WTC11 (cell line): ENCODE measurements around the gene DOP1A.

ENCODE experiments used
- ATF1 ChIP-seq: sonication (generic); formaldehyde crosslinking; IDR thresholded peaks from 2 replicates; pipeline ENCODE4 v1.8.1; 2023; ENCODE audit warnings: mild to moderate bottlenecking, moderate library complexity, missing genetic modification reagents
- IRF2 ChIP-seq: sonication (generic); formaldehyde crosslinking; IDR thresholded peaks from 2 replicates; pipeline ENCODE4 v1.8.0; 2022; ENCODE audit warnings: low read depth, missing genetic modification reagents, borderline replicate concordance
- JUN ChIP-seq: sonication (generic); formaldehyde crosslinking; IDR thresholded peaks from 2 replicates; pipeline ENCODE4 v1.8.0; 2023; ENCODE audit warnings: mild to moderate bottlenecking, missing genetic modification reagents
- NR3C1 ChIP-seq: sonication (generic); formaldehyde crosslinking; conservative IDR thresholded peaks from 2 replicates; pipeline ENCODE4 v1.8.1; 2023; ENCODE audit warnings: low read depth, mild to moderate bottlenecking, missing genetic modification reagents
- ZNF263 ChIP-seq: sonication (generic); formaldehyde crosslinking; IDR thresholded peaks from 2 replicates; pipeline ENCODE4 v1.8.1; 2022; ENCODE audit warnings: low read depth, mild to moderate bottlenecking, moderate library complexity, missing genetic modification reagents
- TF ChIP-seq, protein P1 (sequence below): fragments of 200-600 bp; IDR thresholded peaks from 2 replicates; pipeline ENCODE4 v1.8.0; 2022; ENCODE audit warnings: antibody characterized with exemption
- TF ChIP-seq, protein P2 (sequence below): fragments of 250-450 bp; sonication (Bioruptor Pico); IDR thresholded peaks from 2 replicates; pipeline ENCODE4 v1.9.0; 2021; ENCODE audit warnings: mild to moderate bottlenecking
- TF ChIP-seq, protein P3 (sequence below): sonication (generic); formaldehyde crosslinking; IDR thresholded peaks from 2 replicates; pipeline ENCODE4 v1.8.1; 2023; ENCODE audit warnings: mild to moderate bottlenecking, missing genetic modification reagents

DNA sequence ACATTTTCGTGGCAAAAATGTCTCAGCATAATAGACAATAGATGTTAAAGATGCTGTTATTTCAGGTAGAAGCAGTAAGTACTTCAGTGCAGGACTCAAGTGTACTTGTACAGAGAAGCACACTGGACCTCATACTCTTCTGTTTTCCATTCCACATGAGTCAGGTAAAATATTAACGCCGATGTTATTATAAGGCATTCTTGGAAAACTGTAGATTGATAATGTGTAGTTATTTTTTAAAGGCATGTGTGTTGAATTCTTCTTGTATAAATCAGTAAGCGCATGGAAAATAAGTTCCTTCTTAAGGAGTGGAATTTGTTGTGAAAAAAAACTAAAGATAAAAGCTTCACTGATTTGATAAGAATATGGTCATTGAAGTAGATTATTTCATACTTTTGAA is 45.8 kb downstream of the DOP1A start:
- TF ChIP-seq, protein P1, sequence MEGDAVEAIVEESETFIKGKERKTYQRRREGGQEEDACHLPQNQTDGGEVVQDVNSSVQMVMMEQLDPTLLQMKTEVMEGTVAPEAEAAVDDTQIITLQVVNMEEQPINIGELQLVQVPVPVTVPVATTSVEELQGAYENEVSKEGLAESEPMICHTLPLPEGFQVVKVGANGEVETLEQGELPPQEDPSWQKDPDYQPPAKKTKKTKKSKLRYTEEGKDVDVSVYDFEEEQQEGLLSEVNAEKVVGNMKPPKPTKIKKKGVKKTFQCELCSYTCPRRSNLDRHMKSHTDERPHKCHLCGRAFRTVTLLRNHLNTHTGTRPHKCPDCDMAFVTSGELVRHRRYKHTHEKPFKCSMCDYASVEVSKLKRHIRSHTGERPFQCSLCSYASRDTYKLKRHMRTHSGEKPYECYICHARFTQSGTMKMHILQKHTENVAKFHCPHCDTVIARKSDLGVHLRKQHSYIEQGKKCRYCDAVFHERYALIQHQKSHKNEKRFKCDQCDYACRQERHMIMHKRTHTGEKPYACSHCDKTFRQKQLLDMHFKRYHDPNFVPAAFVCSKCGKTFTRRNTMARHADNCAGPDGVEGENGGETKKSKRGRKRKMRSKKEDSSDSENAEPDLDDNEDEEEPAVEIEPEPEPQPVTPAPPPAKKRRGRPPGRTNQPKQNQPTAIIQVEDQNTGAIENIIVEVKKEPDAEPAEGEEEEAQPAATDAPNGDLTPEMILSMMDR: no peak
- no peak for TF ChIP-seq NR3C1 (CRISPR knock-in tag)
- no peak for TF ChIP-seq IRF2 (CRISPR knock-in tag)
- TF ChIP-seq, protein P2, sequence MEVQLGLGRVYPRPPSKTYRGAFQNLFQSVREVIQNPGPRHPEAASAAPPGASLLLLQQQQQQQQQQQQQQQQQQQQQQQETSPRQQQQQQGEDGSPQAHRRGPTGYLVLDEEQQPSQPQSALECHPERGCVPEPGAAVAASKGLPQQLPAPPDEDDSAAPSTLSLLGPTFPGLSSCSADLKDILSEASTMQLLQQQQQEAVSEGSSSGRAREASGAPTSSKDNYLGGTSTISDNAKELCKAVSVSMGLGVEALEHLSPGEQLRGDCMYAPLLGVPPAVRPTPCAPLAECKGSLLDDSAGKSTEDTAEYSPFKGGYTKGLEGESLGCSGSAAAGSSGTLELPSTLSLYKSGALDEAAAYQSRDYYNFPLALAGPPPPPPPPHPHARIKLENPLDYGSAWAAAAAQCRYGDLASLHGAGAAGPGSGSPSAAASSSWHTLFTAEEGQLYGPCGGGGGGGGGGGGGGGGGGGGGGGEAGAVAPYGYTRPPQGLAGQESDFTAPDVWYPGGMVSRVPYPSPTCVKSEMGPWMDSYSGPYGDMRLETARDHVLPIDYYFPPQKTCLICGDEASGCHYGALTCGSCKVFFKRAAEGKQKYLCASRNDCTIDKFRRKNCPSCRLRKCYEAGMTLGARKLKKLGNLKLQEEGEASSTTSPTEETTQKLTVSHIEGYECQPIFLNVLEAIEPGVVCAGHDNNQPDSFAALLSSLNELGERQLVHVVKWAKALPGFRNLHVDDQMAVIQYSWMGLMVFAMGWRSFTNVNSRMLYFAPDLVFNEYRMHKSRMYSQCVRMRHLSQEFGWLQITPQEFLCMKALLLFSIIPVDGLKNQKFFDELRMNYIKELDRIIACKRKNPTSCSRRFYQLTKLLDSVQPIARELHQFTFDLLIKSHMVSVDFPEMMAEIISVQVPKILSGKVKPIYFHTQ (CRISPR knock-in tag): no peak
- no peak for TF ChIP-seq JUN (CRISPR knock-in tag)
- no peak for TF ChIP-seq ATF1 (CRISPR knock-in tag)
- no peak for TF ChIP-seq ZNF263 (CRISPR knock-in tag)
- TF ChIP-seq, protein P3, sequence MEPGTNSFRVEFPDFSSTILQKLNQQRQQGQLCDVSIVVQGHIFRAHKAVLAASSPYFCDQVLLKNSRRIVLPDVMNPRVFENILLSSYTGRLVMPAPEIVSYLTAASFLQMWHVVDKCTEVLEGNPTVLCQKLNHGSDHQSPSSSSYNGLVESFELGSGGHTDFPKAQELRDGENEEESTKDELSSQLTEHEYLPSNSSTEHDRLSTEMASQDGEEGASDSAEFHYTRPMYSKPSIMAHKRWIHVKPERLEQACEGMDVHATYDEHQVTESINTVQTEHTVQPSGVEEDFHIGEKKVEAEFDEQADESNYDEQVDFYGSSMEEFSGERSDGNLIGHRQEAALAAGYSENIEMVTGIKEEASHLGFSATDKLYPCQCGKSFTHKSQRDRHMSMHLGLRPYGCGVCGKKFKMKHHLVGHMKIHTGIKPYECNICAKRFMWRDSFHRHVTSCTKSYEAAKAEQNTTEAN (CRISPR knock-in tag): no peak
